Measurements from ENCODE around the gene BMPER. TPM values are rescaled to one million over a fixed set of nuclear protein-coding genes. Genes with fewer than 3 reads are reported as not detected.

Gene BMPER
- total RNA-seq, 1 experiment from 2014 or later: not detected

DNA sequence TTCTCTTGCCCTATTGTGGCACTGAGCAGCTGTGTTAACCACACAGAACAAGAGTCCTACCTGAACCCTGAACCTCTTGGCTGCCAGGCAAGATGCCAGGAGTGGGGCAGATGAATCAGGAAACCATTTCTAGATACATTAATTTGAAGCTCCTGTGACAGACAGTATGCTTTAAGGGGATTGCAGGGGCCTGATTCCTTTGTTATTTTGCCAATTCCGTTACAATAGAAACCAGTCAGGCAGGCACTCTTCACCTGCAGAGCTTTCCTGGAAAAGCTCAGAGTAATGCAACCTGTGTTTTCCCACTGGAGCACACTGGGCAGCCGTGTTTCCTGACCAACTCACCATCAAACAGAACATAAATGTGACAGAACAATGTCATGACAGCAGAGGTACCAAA, 233.1 kb downstream of the BMPER start:
- no peak for DNase-seq
- H3K4me1 ChIP-seq (ENCODE audit: low read length): no peaks in the 10 kb centered on the region
- H3K36me3 ChIP-seq (ENCODE audit: insufficient read depth, low read length): no peaks in the 10 kb centered on the region
- H3K4me2 ChIP-seq (ENCODE audit: low read depth, low read length, poor library complexity, severe bottlenecking): no peak overlapping the region
- H3K27me3 ChIP-seq (ENCODE audit: low read length): no peaks in the 10 kb centered on the region
- no peaks in the 10 kb centered on the region for H3K79me2 ChIP-seq (ENCODE audit: low read length)
- no peaks in the 10 kb centered on the region for H4K20me1 ChIP-seq (ENCODE audit: insufficient read depth, low read depth, low read length)
- H3K9me2 ChIP-seq (replicated peaks; ENCODE audit: insufficient read depth, low read length): no peaks in the 10 kb centered on the region
- H3K27ac ChIP-seq (ENCODE audit: low read length): no peak overlapping the region
- no peak overlapping the region for H3K9ac ChIP-seq (ENCODE audit: low read length)
- no peak overlapping the region for H2AFZ ChIP-seq (ENCODE audit: low read length)
- H3K4me3 ChIP-seq (ENCODE audit: low read length): no peak overlapping the region
- no peaks in the 10 kb centered on the region for H3K9me3 ChIP-seq (ENCODE audit: low read length)

DNA sequence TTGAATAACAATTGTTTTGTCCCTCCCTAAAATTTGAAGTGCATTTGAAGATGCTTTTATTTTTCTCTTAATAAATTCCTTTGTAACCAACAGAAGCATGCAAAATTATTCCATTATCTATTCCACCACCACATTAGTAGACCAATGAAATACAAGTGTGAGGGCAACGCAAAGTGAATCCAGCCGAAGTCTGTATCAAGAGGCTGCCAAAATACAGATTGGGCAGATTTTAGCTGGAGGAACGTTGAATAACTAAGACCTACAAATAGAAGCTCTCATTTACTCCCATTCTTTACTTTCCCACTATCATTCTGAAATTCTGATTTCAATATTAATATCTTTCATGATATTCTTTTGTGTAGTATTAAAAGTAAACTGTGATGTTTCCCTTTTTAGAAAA, 233.7 kb downstream of the BMPER start:
- Histone ChIP-seq H3K4me2 (ENCODE audit: low read depth, low read length, poor library complexity, severe bottlenecking) (no peak overlapping the region), H3K4me3 (ENCODE audit: low read length) (no peak overlapping the region), H2AFZ (ENCODE audit: low read length) (no peak overlapping the region), H3K9me2 (replicated peaks; ENCODE audit: insufficient read depth, low read length) (no peaks in the 10 kb centered on the region), H3K4me1 (ENCODE audit: low read length) (no peaks in the 10 kb centered on the region), H3K79me2 (ENCODE audit: low read length) (no peaks in the 10 kb centered on the region), H3K9ac (ENCODE audit: low read length) (no peak overlapping the region), H4K20me1 (ENCODE audit: insufficient read depth, low read depth, low read length) (no peaks in the 10 kb centered on the region), H3K27ac (ENCODE audit: low read length) (no peak overlapping the region), H3K27me3 (ENCODE audit: low read length) (no peaks in the 10 kb centered on the region), H3K9me3 (ENCODE audit: low read length) (no peaks in the 10 kb centered on the region), H3K36me3 (ENCODE audit: insufficient read depth, low read length) (no peaks in the 10 kb centered on the region)
- no peak for DNase-seq

DNA sequence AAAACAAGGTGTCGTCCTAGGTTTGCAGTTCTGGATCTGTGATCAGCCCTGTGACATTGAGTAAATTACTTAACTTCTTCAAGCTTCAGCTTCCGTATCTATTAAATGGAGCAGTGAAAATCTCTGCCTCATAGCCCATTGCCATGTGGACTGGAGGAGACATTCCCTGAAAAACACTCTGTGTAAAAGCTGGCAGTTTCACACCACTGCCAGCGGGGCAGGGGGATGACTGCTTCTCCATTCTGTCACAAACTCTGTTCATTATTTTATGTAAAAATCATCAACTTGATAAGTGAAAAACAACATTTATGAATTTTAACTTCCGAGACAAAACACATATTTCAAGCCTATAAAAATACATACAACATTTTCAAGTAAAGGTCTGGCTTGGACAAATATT, 234.7 kb downstream of the BMPER start:
- Histone ChIP-seq H3K4me2 (ENCODE audit: low read depth, low read length, poor library complexity, severe bottlenecking) (no peak overlapping the region), H3K36me3 (ENCODE audit: insufficient read depth, low read length) (no peaks in the 10 kb centered on the region), H3K27me3 (ENCODE audit: low read length) (no peaks in the 10 kb centered on the region), H3K4me3 (ENCODE audit: low read length) (no peak overlapping the region), H3K9me3 (ENCODE audit: low read length) (no peaks in the 10 kb centered on the region), H3K9me2 (replicated peaks; ENCODE audit: insufficient read depth, low read length) (no peaks in the 10 kb centered on the region), H3K27ac (ENCODE audit: low read length) (no peak overlapping the region), H3K4me1 (ENCODE audit: low read length) (no peaks in the 10 kb centered on the region), H4K20me1 (ENCODE audit: insufficient read depth, low read depth, low read length) (no peaks in the 10 kb centered on the region), H2AFZ (ENCODE audit: low read length) (no peak overlapping the region), H3K9ac (ENCODE audit: low read length) (no peak overlapping the region), H3K79me2 (ENCODE audit: low read length) (no peaks in the 10 kb centered on the region)
- no peak for DNase-seq

DNA sequence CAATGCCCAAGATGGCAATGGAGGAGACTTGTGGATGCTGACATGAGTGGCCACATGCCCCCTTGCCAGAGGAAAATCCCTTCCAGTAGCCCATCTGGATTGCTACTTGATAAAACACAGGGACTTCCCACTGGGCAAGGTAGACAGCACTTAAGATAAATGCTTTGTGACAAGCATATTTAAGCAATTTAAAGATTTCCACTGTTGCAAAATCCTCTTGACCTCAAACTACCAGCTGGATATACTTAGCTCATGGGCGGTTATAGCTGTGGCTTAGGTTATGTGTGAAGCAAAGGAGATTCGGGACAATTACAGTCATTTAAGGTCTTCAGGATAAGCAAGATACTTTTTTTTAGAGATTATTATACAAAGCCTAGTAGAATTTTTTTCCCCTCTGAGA, 238.1 kb downstream of the BMPER start:
- H3K4me2 ChIP-seq (ENCODE audit: low read depth, low read length, poor library complexity, severe bottlenecking): no peak overlapping the region

DNA sequence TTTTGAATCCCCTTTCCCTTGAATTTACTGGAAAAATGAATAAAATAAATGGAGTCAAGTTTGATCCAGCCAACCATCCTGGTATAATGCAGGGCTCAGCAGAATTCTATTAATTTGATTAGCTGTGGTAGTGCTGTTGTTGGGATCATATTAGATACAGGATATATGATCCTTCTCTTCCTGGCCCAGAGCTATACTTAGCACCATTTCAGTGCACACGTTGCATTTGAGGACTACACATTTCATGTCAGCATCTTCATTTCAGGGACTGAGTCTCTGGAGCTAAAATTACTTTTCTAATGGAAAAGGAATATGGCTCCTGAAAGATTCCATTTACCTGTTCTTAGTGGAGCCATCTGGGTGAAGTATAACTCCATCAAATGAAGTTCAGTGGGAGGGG, 240.3 kb downstream of the BMPER start:
- no peaks in the 10 kb centered on the region for H3K4me1 ChIP-seq (ENCODE audit: low read length)
- H4K20me1 ChIP-seq (ENCODE audit: insufficient read depth, low read depth, low read length): no peaks in the 10 kb centered on the region
- no peak overlapping the region for H3K27ac ChIP-seq (ENCODE audit: low read length)
- DNase-seq: no peak
- no peaks in the 10 kb centered on the region for H3K36me3 ChIP-seq (ENCODE audit: insufficient read depth, low read length)
- H2AFZ ChIP-seq (ENCODE audit: low read length): no peak overlapping the region
- no peaks in the 10 kb centered on the region for H3K79me2 ChIP-seq (ENCODE audit: low read length)
- H3K9me2 ChIP-seq (replicated peaks; ENCODE audit: insufficient read depth, low read length): no peaks in the 10 kb centered on the region
- no peak overlapping the region for H3K9ac ChIP-seq (ENCODE audit: low read length)
- no peak overlapping the region for H3K4me3 ChIP-seq (ENCODE audit: low read length)
- H3K4me2 ChIP-seq (ENCODE audit: low read depth, low read length, poor library complexity, severe bottlenecking): no peak overlapping the region
- no peaks in the 10 kb centered on the region for H3K27me3 ChIP-seq (ENCODE audit: low read length)
- H3K9me3 ChIP-seq (ENCODE audit: low read length): no peaks in the 10 kb centered on the region

More for the DNA sequence above, 238.1 kb downstream of the BMPER start:
- H3K4me3 ChIP-seq (ENCODE audit: low read length): no peak overlapping the region
- H3K27me3 ChIP-seq (ENCODE audit: low read length): no peaks in the 10 kb centered on the region
- no peaks in the 10 kb centered on the region for H3K79me2 ChIP-seq (ENCODE audit: low read length)
- no peaks in the 10 kb centered on the region for H3K9me2 ChIP-seq (replicated peaks; ENCODE audit: insufficient read depth, low read length)
- H4K20me1 ChIP-seq (ENCODE audit: insufficient read depth, low read depth, low read length): no peaks in the 10 kb centered on the region
- H3K9ac ChIP-seq (ENCODE audit: low read length): no peak overlapping the region
- no peak for DNase-seq
- no peaks in the 10 kb centered on the region for H3K9me3 ChIP-seq (ENCODE audit: low read length)
- no peaks in the 10 kb centered on the region for H3K36me3 ChIP-seq (ENCODE audit: insufficient read depth, low read length)
- no peak overlapping the region for H2AFZ ChIP-seq (ENCODE audit: low read length)
- no peaks in the 10 kb centered on the region for H3K4me1 ChIP-seq (ENCODE audit: low read length)
- no peak overlapping the region for H3K27ac ChIP-seq (ENCODE audit: low read length)

DNA sequence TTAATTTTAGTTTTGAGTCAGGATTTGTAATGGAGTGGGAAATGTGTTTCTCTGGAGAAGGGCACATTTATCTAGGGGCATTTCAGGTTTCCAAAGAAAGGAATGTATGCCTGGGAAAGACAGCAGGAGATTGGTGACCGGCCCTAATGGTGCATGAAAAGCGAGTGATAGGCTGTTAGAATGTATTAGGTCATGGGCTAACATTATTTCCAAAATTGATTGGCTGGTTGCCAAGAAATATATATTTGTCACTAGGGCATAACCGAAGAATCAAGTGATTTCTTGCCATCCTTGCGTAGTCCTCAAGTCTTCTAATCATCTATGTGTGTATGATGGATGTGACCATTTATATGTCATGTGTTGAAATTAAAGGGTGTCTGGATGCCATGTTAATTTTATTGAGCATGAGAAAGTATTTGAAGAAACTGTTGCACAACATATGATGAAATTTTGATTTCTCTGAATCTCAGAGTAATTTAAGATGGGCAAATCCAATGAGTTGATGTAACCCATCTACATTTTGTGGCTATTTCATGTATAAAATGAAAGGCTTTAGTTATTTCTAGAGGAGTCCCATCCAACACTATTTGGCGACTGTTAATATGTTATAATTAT, 248.4 kb downstream of the BMPER start:
- no peaks in the 10 kb centered on the region for H4K20me1 ChIP-seq (ENCODE audit: insufficient read depth, low read depth, low read length)
- H2AFZ ChIP-seq (ENCODE audit: low read length): no peak overlapping the region
- H3K27ac ChIP-seq (ENCODE audit: low read length): no peak overlapping the region
- H3K27me3 ChIP-seq (ENCODE audit: low read length): no peaks in the 10 kb centered on the region
- no peaks in the 10 kb centered on the region for H3K4me1 ChIP-seq (ENCODE audit: low read length)
- DNase-seq: no peak
- no peaks in the 10 kb centered on the region for H3K79me2 ChIP-seq (ENCODE audit: low read length)
- no peaks in the 10 kb centered on the region for H3K9me3 ChIP-seq (ENCODE audit: low read length)
- no peaks in the 10 kb centered on the region for H3K9me2 ChIP-seq (replicated peaks; ENCODE audit: insufficient read depth, low read length)
- no peak overlapping the region for H3K4me3 ChIP-seq (ENCODE audit: low read length)
- no peak overlapping the region for H3K4me2 ChIP-seq (ENCODE audit: low read depth, low read length, poor library complexity, severe bottlenecking)
- no peaks in the 10 kb centered on the region for H3K36me3 ChIP-seq (ENCODE audit: insufficient read depth, low read length)
- H3K9ac ChIP-seq (ENCODE audit: low read length): no peak overlapping the region

DNA sequence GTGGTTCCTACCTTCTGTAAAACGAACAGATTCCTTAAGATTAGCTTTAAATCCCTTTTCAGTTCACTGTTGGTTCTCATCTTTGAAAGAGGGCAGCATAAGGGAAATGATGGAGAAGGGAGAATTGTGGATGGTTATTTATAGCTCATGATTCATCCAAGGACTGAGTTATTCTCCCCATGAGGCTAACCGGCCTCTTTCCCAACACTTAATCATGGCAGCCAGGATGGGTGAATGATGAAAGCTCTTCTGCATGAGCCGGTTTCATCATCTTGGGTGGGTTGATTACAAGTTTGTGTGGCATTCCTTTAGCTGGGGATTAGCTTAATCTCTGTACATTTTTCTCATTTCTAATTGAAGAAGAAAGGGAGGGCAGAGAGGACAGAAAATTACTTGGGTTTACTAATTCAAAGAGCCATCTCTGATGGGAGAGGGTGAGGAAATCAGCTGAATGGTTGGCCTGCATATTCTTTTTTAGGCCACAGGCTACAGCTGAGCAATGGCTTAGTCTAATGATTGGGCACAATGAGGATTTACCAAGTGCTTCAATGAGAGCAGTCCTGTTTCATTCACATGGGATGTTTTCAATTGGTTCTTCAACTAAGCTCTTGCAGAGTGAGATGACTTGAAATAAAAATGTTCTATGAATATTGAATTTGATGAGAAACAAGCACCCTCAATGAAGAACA, 250.0 kb downstream of the BMPER start:
- H3K79me2 ChIP-seq (ENCODE audit: low read length): no peaks in the 10 kb centered on the region
- no peaks in the 10 kb centered on the region for H4K20me1 ChIP-seq (ENCODE audit: insufficient read depth, low read depth, low read length)
- no peaks in the 10 kb centered on the region for H3K9me2 ChIP-seq (replicated peaks; ENCODE audit: insufficient read depth, low read length)
- no peaks in the 10 kb centered on the region for H3K36me3 ChIP-seq (ENCODE audit: insufficient read depth, low read length)
- H3K4me1 ChIP-seq (ENCODE audit: low read length): no peaks in the 10 kb centered on the region
- no peak overlapping the region for H3K27ac ChIP-seq (ENCODE audit: low read length)
- H3K9me3 ChIP-seq (ENCODE audit: low read length): no peaks in the 10 kb centered on the region
- no peak overlapping the region for H3K4me2 ChIP-seq (ENCODE audit: low read depth, low read length, poor library complexity, severe bottlenecking)
- no peak for DNase-seq
- H2AFZ ChIP-seq (ENCODE audit: low read length): no peak overlapping the region
- no peak overlapping the region for H3K4me3 ChIP-seq (ENCODE audit: low read length)
- H3K9ac ChIP-seq (ENCODE audit: low read length): no peak overlapping the region
- no peaks in the 10 kb centered on the region for H3K27me3 ChIP-seq (ENCODE audit: low read length)

DNA sequence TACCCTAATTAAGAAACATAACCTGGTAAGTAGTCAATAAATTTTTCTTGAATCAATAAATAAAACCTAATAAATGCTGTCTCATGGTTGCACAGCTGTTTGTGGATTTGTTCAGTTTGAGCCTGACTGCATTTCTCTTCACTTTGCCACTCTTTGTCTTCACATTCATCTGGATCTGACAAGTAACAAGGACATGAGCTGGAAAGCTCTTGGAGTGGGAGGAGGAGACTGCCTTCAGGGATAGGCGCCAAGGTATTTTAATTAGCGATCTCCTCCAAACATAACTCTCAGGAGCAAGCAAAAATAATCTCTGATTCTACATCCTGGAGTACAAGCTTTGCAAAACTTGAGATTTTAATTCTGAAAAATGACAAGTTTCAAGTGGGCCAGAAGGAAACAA, 251.0 kb downstream of the BMPER start:
- Histone ChIP-seq H3K27me3 (ENCODE audit: low read length) (no peaks in the 10 kb centered on the region), H3K9ac (ENCODE audit: low read length) (no peak overlapping the region), H2AFZ (ENCODE audit: low read length) (no peak overlapping the region), H3K79me2 (ENCODE audit: low read length) (no peaks in the 10 kb centered on the region), H3K27ac (ENCODE audit: low read length) (no peak overlapping the region), H3K36me3 (ENCODE audit: insufficient read depth, low read length) (no peaks in the 10 kb centered on the region), H3K4me2 (ENCODE audit: low read depth, low read length, poor library complexity, severe bottlenecking) (no peak overlapping the region), H4K20me1 (ENCODE audit: insufficient read depth, low read depth, low read length) (no peaks in the 10 kb centered on the region), H3K9me2 (replicated peaks; ENCODE audit: insufficient read depth, low read length) (no peaks in the 10 kb centered on the region), H3K4me3 (ENCODE audit: low read length) (no peak overlapping the region), H3K9me3 (ENCODE audit: low read length) (no peaks in the 10 kb centered on the region), H3K4me1 (ENCODE audit: low read length) (no peaks in the 10 kb centered on the region)
- no peak for DNase-seq
